Gastroesophageal sphincter (tissue), 3 donors: ENCODE results near the gene ENPP3.

Source experiments
- CTCF ChIP-seq, 4 experiments: fragments of 200-600 bp in 2 of 4; fragments of 450-650 bp in 2 of 4; sonication (generic) in 1 of 4; IDR thresholded peaks; one replicate each; pipeline ENCODE4 v1.5.1; 2017 to 2019; ENCODE audit warnings: antibody characterized with exemption in 4 of 4, mild to moderate bottlenecking in 2 of 4, moderate library complexity in 2 of 4
- EP300 ChIP-seq: sonication (generic); formaldehyde crosslinking; IDR thresholded peaks from one replicate; pipeline ENCODE4 v1.6.1; 2017; ENCODE audit warnings: antibody characterized with exemption, mild to moderate bottlenecking
- POLR2A ChIP-seq, 2 donors: fragments of 450-650 bp; IDR thresholded peaks; one replicate each; pipeline ENCODE4 v1.6.1; 2017; ENCODE audit warnings: antibody characterized with exemption in 2 of 2, mild to moderate bottlenecking in 2 of 2, moderate library complexity in 1 of 2

- no peak for TF ChIP-seq CTCF (IDR thresholded peaks at IDR 0.05)
- no peak for TF ChIP-seq POLR2A (IDR thresholded peaks at IDR 0.05)
- no peak for TF ChIP-seq EP300
Measured at GRCh38 chr6:131655951-131656350, 18.8 kb downstream of the ENPP3 start.
